Omental fat pad (tissue), 4 donors: ENCODE data around the gene PATZ1. TPM values are rescaled to one million over a fixed set of nuclear protein-coding genes. Genes with fewer than 3 reads are reported as not detected.
"Not testable (repeated sequence)": the region's sequence is repeated elsewhere in the genome, so short reads cannot be mapped to it uniquely, and the experiment has no call there.

Source experiments
- ATAC-seq: fragments of 150-250 bp; one replicate; pipeline ENCODE4 v1.9.1; 2016; ENCODE audit warnings: mild to moderate bottlenecking, moderate library complexity; ENCODE audit not compliant: low FRiP score
- DNase-seq: peaks from one replicate; pipeline ENCODE4 v3.0.0-alpha.2; 2019; ENCODE audit warnings: low spot score
- CTCF ChIP-seq, 3 donors: fragments of 450-650 bp; IDR thresholded peaks; one replicate each; pipeline ENCODE4 v1.5.1; 2016 to 2017; ENCODE audit warnings: antibody characterized with exemption in 3 of 3, mild to moderate bottlenecking in 3 of 3, moderate library complexity in 2 of 3
- total RNA-seq, 4 donors: library from RNA; depleted of rRNA; stranded (reverse); fragments of >200 nt; gene quantifications; one replicate each; pipeline ENCODE4 v1.1.0, GENCODE V29; 2016

The PATZ1 gene
- 10 to 100 TPM; 10.8 to 15.4 (median 14.8) TPM for total RNA-seq

- DNase-seq (no peak), ATAC-seq (peak; percentile 26)
- TF ChIP-seq CTCF (IDR thresholded peaks at IDR 0.05) = no peak
Observed at GRCh38 chr22:31346255-31346732, at the start of gene PATZ1. Gene PATZ1, minus strand, starts transcription at chr22:31346346. Its CDS starts 744 bp downstream, at chr22:31345602.

GRCh38 chr22:31394326-31394725 is 48.2 kb upstream of the PATZ1 start:
- ATAC-seq = no peak
- TF ChIP-seq CTCF (IDR thresholded peaks at IDR 0.05) = no peak
- no peak for DNase-seq

- ATAC-seq (no peak), DNase-seq (no peak)
- no peak for TF ChIP-seq CTCF (IDR thresholded peaks at IDR 0.05)
Observed at GRCh38 chr22:31393893-31394292, 47.7 kb upstream of the PATZ1 start.

GRCh38 chr22:31378651-31379050 is 32.5 kb upstream of the PATZ1 start:
- DNase-seq, ATAC-seq: not testable (repeated sequence)

GRCh38 chr22:31378123-31378522 is 32.0 kb upstream of the PATZ1 start:
- DNase-seq (no peak), ATAC-seq (no peak)
- no peak for TF ChIP-seq CTCF (IDR thresholded peaks at IDR 0.05)

- TF ChIP-seq CTCF (IDR thresholded peaks at IDR 0.05) = no peak
Observed at GRCh38 chr22:31377612-31378011, 31.5 kb upstream of the PATZ1 start.

GRCh38 chr22:31367426-31367825 is 21.3 kb upstream of the PATZ1 start:
- ATAC-seq = no peak
- TF ChIP-seq CTCF (IDR thresholded peaks at IDR 0.05) = no peak
- DNase-seq = no peak

More at GRCh38 chr22:31377612-31378011, 31.5 kb upstream of the PATZ1 start:
- DNase-seq (no peak), ATAC-seq (no peak)
